ENCODE measurements around the gene ELFN1. TPM values are rescaled to one million over a fixed set of nuclear protein-coding genes. Genes with fewer than 3 reads are reported as not detected.

Gene ELFN1
- total RNA-seq: 1 to 10 TPM in 1 of 3 donors, under 1 TPM in 2; 0.59 to 1.3 (median 0.96) TPM

- H3K4me3 ChIP-seq: peak within 1 kb of the TSS; percentile 26 to 64 (median 48)
- peaks cover 18 to 92% of the 10 kb centered on the region in 2 donors for H3K27me3 ChIP-seq
- no peak for TF ChIP-seq POLR2A (IDR thresholded peaks at IDR 0.05)
- TF ChIP-seq CTCF (IDR thresholded peaks at IDR 0.05): no peak
- no peak for TF ChIP-seq POLR2AphosphoS5 (IDR thresholded peaks at IDR 0.05)
- no peaks in the 10 kb centered on the region for H3K9me3 ChIP-seq
- peaks cover 5 to 16% of the 10 kb centered on the region in 2 donors for H3K4me1 ChIP-seq
- intact Hi-C loops (cut with DNase I; ENCODE audit: low total_unique reads): no loop called here
- H3K36me3 ChIP-seq: no peaks in the 10 kb centered on the region
- peak in 1 of 2 donors; percentile 34 for DNase-seq (ENCODE audit: low spot score in 2 of 2)
- H3K27ac ChIP-seq: no peak within 1 kb of the TSS
Observed at GRCh38 chr7:1669954-1670893, at the start of gene ELFN1. Gene ELFN1 (plus strand): TSS chr7:1670277. CDS start chr7:1744597, 74,320 bp downstream.

GRCh38 chr7:1620835-1621234, 49.2 kb upstream of the ELFN1 start:
- Histone ChIP-seq H3K4me1 (no peaks in the 10 kb centered on the region), H3K9me3 (no peaks in the 10 kb centered on the region), H3K36me3 (no peaks in the 10 kb centered on the region), H3K4me3 (no peak overlapping the region), H3K27ac (no peak overlapping the region), H3K27me3 (peaks cover 0 to 12% of the 10 kb centered on the region in 2 donors)
- no peak for DNase-seq (ENCODE audit: low spot score in 2 of 2)
- intact Hi-C loops (cut with DNase I; ENCODE audit: low total_unique reads): no loop called here
- no peak for TF ChIP-seq POLR2AphosphoS5 (IDR thresholded peaks at IDR 0.05)
- no peak for TF ChIP-seq CTCF (IDR thresholded peaks at IDR 0.05)
- TF ChIP-seq POLR2A (IDR thresholded peaks at IDR 0.05): no peak

- intact Hi-C loops (cut with DNase I; ENCODE audit: low total_unique reads): no loop called here
- no peak overlapping the region for H3K27ac ChIP-seq
Observed at GRCh38 chr7:1621718-1622117, 48.4 kb upstream of the ELFN1 start.

GRCh38 chr7:1622441-1622840, 47.6 kb upstream of the ELFN1 start:
- Histone ChIP-seq H3K4me3 (no peak overlapping the region), H3K9me3 (no peaks in the 10 kb centered on the region), H3K4me1 (no peaks in the 10 kb centered on the region), H3K27me3 (peaks cover 0 to 12% of the 10 kb centered on the region in 2 donors), H3K36me3 (no peaks in the 10 kb centered on the region), H3K27ac (no peak overlapping the region)
- intact Hi-C loops (cut with DNase I; ENCODE audit: low total_unique reads): no loop called here
- no peak for DNase-seq (ENCODE audit: low spot score in 2 of 2)
- TF ChIP-seq POLR2AphosphoS5 (IDR thresholded peaks at IDR 0.05): no peak
- TF ChIP-seq POLR2A (IDR thresholded peaks at IDR 0.05): no peak
- TF ChIP-seq CTCF (IDR thresholded peaks at IDR 0.05): no peak

More at GRCh38 chr7:1621718-1622117, 48.4 kb upstream of the ELFN1 start:
- no peak for DNase-seq (ENCODE audit: low spot score in 2 of 2)
- no peaks in the 10 kb centered on the region for H3K9me3 ChIP-seq
- H3K4me1 ChIP-seq: no peaks in the 10 kb centered on the region
- H3K36me3 ChIP-seq: no peaks in the 10 kb centered on the region
- TF ChIP-seq CTCF (IDR thresholded peaks at IDR 0.05) (no peak), POLR2A (IDR thresholded peaks at IDR 0.05) (no peak), POLR2AphosphoS5 (IDR thresholded peaks at IDR 0.05) (no peak)
- no peak overlapping the region for H3K4me3 ChIP-seq
- peaks cover 0 to 12% of the 10 kb centered on the region in 2 donors for H3K27me3 ChIP-seq

- TF ChIP-seq POLR2A (IDR thresholded peaks at IDR 0.05) (no peak), CTCF (IDR thresholded peaks at IDR 0.05) (no peak), POLR2AphosphoS5 (IDR thresholded peaks at IDR 0.05) (no peak)
- intact Hi-C loops (cut with DNase I; ENCODE audit: low total_unique reads): no loop called here
- no peaks in the 10 kb centered on the region for H3K4me1 ChIP-seq
- H3K27me3 ChIP-seq: peaks cover 0 to 12% of the 10 kb centered on the region in 2 donors
- no peak overlapping the region for H3K27ac ChIP-seq
- no peak overlapping the region for H3K4me3 ChIP-seq
- H3K36me3 ChIP-seq: no peaks in the 10 kb centered on the region
- H3K9me3 ChIP-seq: no peaks in the 10 kb centered on the region
- no peak for DNase-seq (ENCODE audit: low spot score in 2 of 2)
Observed at GRCh38 chr7:1623810-1624209, 46.3 kb upstream of the ELFN1 start.
